ENCODE results near the gene EFL1. TPM values are rescaled to one million over a fixed set of nuclear protein-coding genes. Genes with fewer than 3 reads are reported as not detected.
"Not testable (repeated sequence)": the region's sequence is repeated elsewhere in the genome, so short reads cannot be mapped to it uniquely, and the experiment has no call there.

EFL1 gene
- total RNA-seq, 1 donor from 2014 or later = 24.7 TPM

- H3K9me3 ChIP-seq; H3K27ac ChIP-seq; ATAC-seq; H3K36me3 ChIP-seq; H3K4me3 ChIP-seq; intact Hi-C loops (cut with DNase I); DNase-seq; H3K27me3 ChIP-seq (ENCODE audit: low read depth); H3K4me1 ChIP-seq: not testable (repeated sequence)
- TF ChIP-seq CTCF (IDR thresholded peaks at IDR 0.05) = peak; percentile 16
Measured at GRCh38 chr15:82281276-82281675, 18.7 kb upstream of the EFL1 start.

- no peak overlapping the region for H3K4me3 ChIP-seq
- H3K27me3 ChIP-seq (ENCODE audit: low read depth) = no peaks in the 10 kb centered on the region
- H3K9me3 ChIP-seq = no peaks in the 10 kb centered on the region
- no peak for TF ChIP-seq CTCF (IDR thresholded peaks at IDR 0.05)
- intact Hi-C loops (cut with DNase I) = no loop called here
- no peak for DNase-seq
- H3K36me3 ChIP-seq = no peaks in the 10 kb centered on the region
- no peak for ATAC-seq
- no peak overlapping the region for H3K27ac ChIP-seq
- H3K4me1 ChIP-seq = no peaks in the 10 kb centered on the region
Measured at GRCh38 chr15:82275410-82275809, 12.9 kb upstream of the EFL1 start.

GRCh38 chr15:82272154-82272553 lies 9.6 kb upstream of the EFL1 start:
- no peak for TF ChIP-seq CTCF (IDR thresholded peaks at IDR 0.05)
- no peaks in the 10 kb centered on the region for H3K4me1 ChIP-seq
- ATAC-seq = no peak
- no peaks in the 10 kb centered on the region for H3K27me3 ChIP-seq (ENCODE audit: low read depth)
- H3K27ac ChIP-seq = no peak overlapping the region
- H3K36me3 ChIP-seq = no peaks in the 10 kb centered on the region
- no peaks in the 10 kb centered on the region for H3K9me3 ChIP-seq
- intact Hi-C loops (cut with DNase I) = no loop called here
- H3K4me3 ChIP-seq = no peak overlapping the region
- no peak for DNase-seq

GRCh38 chr15:82268454-82268853 lies 5.9 kb upstream of the EFL1 start:
- H3K9me3 ChIP-seq; H3K27ac ChIP-seq; H3K4me1 ChIP-seq; H3K36me3 ChIP-seq; DNase-seq; ATAC-seq; H3K27me3 ChIP-seq (ENCODE audit: low read depth); intact Hi-C loops (cut with DNase I); H3K4me3 ChIP-seq: not testable (repeated sequence)

- not testable (repeated sequence) for ATAC-seq
Measured at GRCh38 chr15:82267137-82267536, 4.6 kb upstream of the EFL1 start.

GRCh38 chr15:82263350-82263749 lies 816 bp upstream of the EFL1 start:
- H3K36me3 ChIP-seq = peaks cover 7% of the 10 kb centered on the region
- H3K9me3 ChIP-seq = no peaks in the 10 kb centered on the region
- TF ChIP-seq CTCF (IDR thresholded peaks at IDR 0.05) = no peak
- peaks cover 12% of the 10 kb centered on the region for H3K4me1 ChIP-seq
- H3K4me3 ChIP-seq = peak overlapping the region; percentile 85
- H3K27ac ChIP-seq = peak overlapping the region; percentile 84
- DNase-seq (no peak), ATAC-seq (peak in 1 of 2 donors; percentile 45)
- intact Hi-C loops (cut with DNase I) = no loop called here
- H3K27me3 ChIP-seq (ENCODE audit: low read depth) = no peaks in the 10 kb centered on the region

More at GRCh38 chr15:82267137-82267536, 4.6 kb upstream of the EFL1 start:
- H3K4me1 ChIP-seq; DNase-seq; H3K9me3 ChIP-seq; H3K27me3 ChIP-seq (ENCODE audit: low read depth); intact Hi-C loops (cut with DNase I); H3K27ac ChIP-seq; H3K4me3 ChIP-seq; H3K36me3 ChIP-seq: not testable (repeated sequence)

GRCh38 chr15:82261566-82262421 lies 740 bp downstream of the EFL1 start:
- peak; percentile 46 for DNase-seq
- H3K9me3 ChIP-seq; H3K27me3 ChIP-seq (ENCODE audit: low read depth); intact Hi-C loops (cut with DNase I): not testable (repeated sequence)
- H3K4me3 ChIP-seq = peak overlapping the region; percentile 85
- peaks cover 12% of the 10 kb centered on the region for H3K4me1 ChIP-seq
- peaks cover 20% of the 10 kb centered on the region for H3K36me3 ChIP-seq
- peak overlapping the region; percentile 84 for H3K27ac ChIP-seq
- peak; percentile 55 to 65 for ATAC-seq

- intact Hi-C loops (cut with DNase I); H3K27ac ChIP-seq; H3K9me3 ChIP-seq; H3K4me3 ChIP-seq; DNase-seq; H3K27me3 ChIP-seq (ENCODE audit: low read depth); ATAC-seq; H3K4me1 ChIP-seq: not testable (repeated sequence)
- H3K36me3 ChIP-seq = peaks cover 15% of the 10 kb centered on the region
Measured at GRCh38 chr15:82248261-82248660, 14.3 kb downstream of the EFL1 start.

- DNase-seq; H3K4me1 ChIP-seq; intact Hi-C loops (cut with DNase I); ATAC-seq; H3K9me3 ChIP-seq; H3K4me3 ChIP-seq; H3K27me3 ChIP-seq (ENCODE audit: low read depth); H3K27ac ChIP-seq: not testable (repeated sequence)
- H3K36me3 ChIP-seq = peaks cover 12% of the 10 kb centered on the region
Measured at GRCh38 chr15:82245956-82246355, 16.6 kb downstream of the EFL1 start.

- DNase-seq = not testable (repeated sequence)
Measured at GRCh38 chr15:82243644-82244043, 18.9 kb downstream of the EFL1 start.

More at GRCh38 chr15:82243644-82244043, 18.9 kb downstream of the EFL1 start:
- H3K27me3 ChIP-seq (ENCODE audit: low read depth); H3K9me3 ChIP-seq; H3K27ac ChIP-seq; H3K4me1 ChIP-seq; intact Hi-C loops (cut with DNase I); H3K4me3 ChIP-seq; ATAC-seq: not testable (repeated sequence)
- peaks cover 31% of the 10 kb centered on the region for H3K36me3 ChIP-seq

Data from lower lobe of right lung (tissue), 2 donors.